ENCODE results near the gene OSBPL10. TPM values are rescaled to one million over a fixed set of nuclear protein-coding genes. Genes with fewer than 3 reads are reported as not detected.

OSBPL10 gene
- polyA plus RNA-seq, 3 donors, result 20.7 to 23.5 (median 22.3) TPM

DNA sequence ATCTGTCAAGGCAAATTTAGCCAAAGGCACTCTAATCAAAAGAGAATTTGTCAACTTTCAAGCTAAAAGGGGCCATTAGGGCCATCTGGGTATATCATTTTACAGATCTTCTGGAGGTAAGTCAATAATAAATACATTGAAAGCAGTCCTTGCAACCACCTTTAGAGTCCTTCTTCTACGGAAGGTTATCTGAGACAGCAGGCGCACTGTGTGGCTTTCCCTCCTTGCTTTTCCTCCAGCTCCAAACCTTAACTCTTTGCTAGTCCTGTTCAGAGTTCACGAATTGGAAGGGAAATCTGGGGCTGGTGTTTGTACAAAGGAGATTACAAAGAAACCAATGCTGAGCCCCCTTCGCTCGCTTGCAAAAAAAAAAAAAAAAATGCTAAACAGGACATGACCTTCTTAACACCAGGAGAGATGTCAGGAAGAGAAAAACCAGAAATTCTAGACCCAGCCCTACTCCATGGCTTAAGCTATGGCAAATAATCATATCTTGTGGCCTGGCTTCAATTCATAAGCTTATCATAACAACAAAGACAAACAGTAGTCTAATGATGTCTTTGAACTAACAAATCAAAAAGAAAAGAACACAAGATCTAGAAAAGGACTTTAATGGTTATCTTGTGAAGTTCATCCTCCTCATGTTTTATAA lies 232.7 kb downstream of the OSBPL10 start:
- DNase-seq, result no peak

- DNase-seq, result no peak
Measured at GRCh38 chr3:31747785-31748184, 233.3 kb downstream of the OSBPL10 start.

- no peak for DNase-seq
Measured at GRCh38 chr3:31744913-31745312, 236.1 kb downstream of the OSBPL10 start.

- DNase-seq, result no peak
Measured at GRCh38 chr3:31743331-31744089, 237.6 kb downstream of the OSBPL10 start.

DNA sequence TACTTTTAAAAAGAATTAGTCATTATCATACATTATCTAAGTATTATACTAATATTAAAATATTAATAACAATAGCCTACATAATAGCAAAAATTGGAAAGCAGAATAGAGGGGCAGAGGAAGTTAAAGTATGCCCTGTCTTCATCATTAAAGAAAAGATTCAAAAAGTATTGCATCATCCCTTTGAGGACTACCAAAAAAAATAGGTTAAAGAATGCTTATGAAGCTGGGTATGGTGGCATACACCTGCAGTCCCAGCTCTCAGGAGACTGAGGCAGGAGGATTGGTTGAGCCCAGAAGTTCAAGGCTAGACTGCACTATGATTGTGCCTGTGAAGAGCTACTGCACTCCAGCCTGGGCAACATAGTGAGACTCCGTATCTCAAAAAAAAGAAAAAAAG lies 240.7 kb downstream of the OSBPL10 start:
- no peak for DNase-seq

DNA sequence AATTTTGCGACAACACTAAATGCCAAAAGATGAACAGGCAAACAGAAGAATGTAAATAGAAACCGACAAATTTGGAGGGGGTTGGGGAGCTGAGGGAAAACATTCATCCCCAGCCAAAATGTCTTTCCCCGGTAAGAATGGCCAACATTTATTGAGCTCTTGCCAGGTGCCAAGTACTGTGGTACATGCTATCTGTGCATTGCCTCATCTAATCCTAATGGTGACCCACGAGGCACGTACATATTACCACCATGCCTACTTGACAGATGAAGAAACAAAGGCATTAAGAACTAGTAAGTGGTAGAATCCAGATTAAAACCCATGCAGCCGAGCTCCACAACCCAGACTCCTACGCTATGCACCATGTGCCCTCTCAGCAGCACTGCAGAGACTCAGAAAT lies 242.7 kb downstream of the OSBPL10 start:
- no peak for DNase-seq

- no peak for DNase-seq
Measured at GRCh38 chr3:31735667-31736066, 245.4 kb downstream of the OSBPL10 start.

GRCh38 chr3:31733234-31733667 lies 247.8 kb downstream of the OSBPL10 start:
- DNase-seq, result no peak

GRCh38 chr3:31732548-31732947 lies 248.5 kb downstream of the OSBPL10 start:
- DNase-seq, result no peak

DNA sequence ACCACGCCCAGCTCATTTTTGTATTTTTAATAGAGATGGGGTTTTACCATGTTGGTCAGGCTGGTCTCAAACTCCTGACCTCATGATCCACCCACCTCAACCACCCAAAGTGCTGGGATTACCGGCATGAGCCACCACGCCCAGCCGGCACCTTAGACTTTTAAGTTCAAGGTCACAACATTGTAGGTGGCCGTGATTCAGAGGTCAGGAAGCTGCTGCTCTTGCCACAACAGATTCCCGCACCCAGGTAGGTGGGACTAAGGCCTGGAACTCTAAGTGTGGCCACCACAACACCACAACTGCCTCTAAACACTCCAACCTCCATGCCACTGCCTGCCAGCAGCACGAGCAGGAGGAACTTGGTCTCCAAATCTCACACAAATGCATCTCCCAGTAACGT lies 251.5 kb downstream of the OSBPL10 start:
- DNase-seq, result no peak

DNA sequence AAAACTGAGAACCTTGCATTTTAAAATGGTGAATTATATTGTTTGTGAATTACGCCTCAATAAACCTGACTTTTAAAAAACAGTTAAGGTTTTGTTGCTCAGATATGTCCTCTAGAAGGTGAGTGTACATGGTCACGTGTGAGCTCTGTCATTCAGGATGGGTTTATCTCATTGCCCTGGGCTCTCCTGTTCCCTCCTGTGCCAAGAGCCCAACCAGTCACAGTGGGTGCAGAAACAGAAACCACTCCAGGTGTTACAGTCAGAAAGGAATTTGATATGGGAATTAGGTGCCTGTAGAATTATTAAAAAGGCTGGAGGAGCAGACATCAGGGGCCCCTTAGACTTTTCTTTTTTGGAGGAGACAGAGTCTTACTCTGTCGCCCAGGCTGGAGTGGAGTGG lies 252.0 kb downstream of the OSBPL10 start:
- DNase-seq, result no peak

- no peak for DNase-seq
Measured at GRCh38 chr3:31728403-31728802, 252.7 kb downstream of the OSBPL10 start.

DNA sequence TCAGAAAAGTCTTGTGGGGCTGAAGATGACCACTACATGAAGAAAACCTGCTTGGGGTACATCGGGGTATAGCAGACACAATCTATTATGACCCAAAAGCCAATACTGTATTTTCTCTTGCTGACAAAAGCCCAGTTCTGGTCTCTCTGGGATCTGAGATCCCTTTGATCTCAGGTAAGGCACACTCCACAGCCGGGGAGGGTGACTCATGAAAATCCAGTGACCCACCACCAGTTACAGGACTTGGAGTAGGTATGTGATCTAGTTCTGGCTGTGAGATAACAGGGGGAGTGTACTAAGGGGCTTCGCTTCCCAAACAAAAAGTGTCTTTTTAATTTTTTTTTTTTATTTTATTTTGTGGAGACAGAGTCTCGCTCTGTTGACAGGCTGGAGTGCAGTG lies 255.1 kb downstream of the OSBPL10 start:
- DNase-seq, result no peak

DNA sequence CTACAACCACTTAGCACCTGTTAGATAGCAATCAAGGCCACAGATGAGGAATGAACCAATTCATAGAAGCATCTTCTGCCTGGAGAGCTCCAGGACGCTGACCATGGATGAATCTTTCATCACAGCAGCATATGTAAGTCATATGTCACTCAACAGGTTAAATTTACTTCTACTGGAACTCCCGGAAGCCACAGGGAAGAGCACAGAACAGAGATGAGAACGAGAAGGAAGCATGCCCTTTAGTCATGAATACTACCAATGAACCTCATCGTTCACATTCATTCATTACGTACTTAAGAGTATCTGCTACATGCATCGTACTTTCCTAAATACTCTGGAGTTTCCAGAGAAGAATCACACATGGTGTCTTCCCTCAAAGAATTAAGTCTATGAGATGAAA lies 255.5 kb downstream of the OSBPL10 start:
- DNase-seq, result no peak

GRCh38 chr3:31724651-31725050 lies 256.4 kb downstream of the OSBPL10 start:
- no peak for DNase-seq

DNA sequence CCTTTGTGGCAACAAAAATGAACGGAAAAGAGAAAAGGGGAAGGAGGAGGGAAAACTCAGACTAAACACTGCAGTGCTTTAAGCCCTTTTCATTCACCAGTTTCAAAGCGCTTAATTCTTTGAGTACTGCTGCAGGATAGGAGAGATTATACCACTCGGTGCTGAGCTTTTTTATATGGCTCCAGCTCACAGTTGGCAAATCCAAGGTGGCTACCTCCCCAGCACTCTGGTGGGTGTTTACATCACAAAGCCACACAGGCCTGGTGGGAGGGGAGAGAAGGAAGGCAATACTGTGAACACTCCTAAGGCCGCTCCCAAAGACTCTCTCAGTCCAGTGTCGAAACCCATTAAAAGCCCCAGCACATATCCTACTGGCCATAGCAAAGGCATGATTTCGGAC lies 256.9 kb downstream of the OSBPL10 start:
- DNase-seq, result no peak

- no peak for DNase-seq
Measured at GRCh38 chr3:31723701-31724100, 257.4 kb downstream of the OSBPL10 start.

- no peak for DNase-seq
Measured at GRCh38 chr3:31721676-31722075, 259.4 kb downstream of the OSBPL10 start.

- no peak for DNase-seq
Measured at GRCh38 chr3:31714495-31715280, 266.4 kb downstream of the OSBPL10 start.

DNA sequence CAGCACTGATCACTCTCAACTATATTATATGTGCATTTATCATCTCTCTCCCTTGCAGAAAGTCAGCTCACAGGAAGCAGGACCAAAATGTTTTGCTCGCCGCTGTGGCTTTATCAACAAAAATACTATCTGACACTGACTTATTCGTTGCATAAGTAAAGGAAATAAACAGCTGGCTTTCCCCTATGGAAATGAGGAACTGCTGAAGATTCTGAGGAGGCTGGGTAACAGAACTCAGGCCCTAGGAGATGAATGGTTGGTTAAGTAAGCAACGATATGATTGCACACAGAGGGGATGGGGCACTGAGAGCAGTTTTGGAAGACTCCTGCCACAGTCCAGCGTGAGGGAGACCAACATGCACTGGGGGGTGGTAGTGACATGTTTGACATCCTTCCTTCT lies 267.2 kb downstream of the OSBPL10 start:
- no peak for DNase-seq

DNA sequence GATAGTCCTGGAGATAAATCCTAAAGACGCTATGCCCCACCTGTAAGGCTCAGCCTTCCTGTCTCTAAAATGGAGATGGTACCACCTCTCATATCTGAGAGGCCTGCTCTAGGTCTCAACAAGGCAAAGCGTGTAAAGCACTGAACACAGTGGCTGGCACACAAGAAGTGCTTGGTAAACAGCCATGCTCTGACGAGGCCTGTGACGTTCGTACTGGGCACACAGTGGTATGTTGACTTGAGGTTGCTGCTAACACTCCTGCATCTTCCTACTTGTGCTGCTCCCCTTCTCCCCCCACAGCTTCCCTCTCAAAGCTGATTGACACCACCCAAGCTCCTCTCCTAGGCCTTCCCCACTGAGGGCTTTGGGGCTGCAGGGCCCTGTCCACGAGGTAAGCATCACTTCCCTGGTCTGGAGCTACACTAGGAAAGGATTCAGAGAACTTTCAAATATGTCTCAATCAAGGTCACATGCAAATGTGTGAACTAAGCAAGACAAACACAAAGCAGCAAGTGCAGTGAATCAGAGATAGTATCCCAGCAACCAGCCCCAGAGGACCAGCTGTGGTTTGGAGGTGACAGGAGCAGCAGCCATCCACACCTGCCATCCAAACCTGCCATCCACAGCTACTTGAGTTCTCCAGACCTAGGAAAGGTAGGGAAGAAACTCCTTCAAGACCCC lies 270.8 kb downstream of the OSBPL10 start:
- no peak for DNase-seq

DNA sequence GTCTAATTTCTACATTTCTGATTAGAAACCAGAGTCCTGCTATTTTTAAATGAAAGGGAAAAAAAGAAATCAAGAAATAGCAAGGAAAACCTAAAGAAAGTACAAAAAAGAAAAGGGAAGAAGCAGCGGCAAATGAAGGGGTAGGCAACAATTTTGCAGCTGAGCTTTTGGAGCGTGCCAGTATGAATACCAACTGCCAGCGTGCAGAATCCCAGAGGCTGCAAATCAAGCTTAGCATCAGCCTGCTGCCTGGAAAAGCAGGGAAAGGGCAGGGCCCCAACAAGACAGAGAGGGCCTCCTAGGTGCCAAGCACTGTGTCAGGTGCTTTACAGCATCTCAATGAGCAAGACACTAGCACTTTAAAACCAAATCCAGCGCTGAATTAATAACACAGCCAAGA lies 271.5 kb downstream of the OSBPL10 start:
- DNase-seq, result no peak
